Activated naive CD8-positive, alpha-beta T cell treated with anti-CD3 and anti-CD28 coated beads, Interleukin-2, amount 10 ng/mL, durations not matched to agents 7 days and 5 days (primary cell): ENCODE results near the gene IGSF21. TPM values are rescaled to one million over a fixed set of nuclear protein-coding genes. Genes with fewer than 3 reads are reported as not detected.

Source experiments
- ATAC-seq: fragments of 150-1000 bp; cut with Tn5 transposase; one replicate; pipeline ENCODE4 v1.10.0; 2021; ENCODE audit warnings: low read depth, moderate library complexity
- POLR2A ChIA-PET: fragments of 350-600 bp; sonication (Branson Sonifier 250); formaldehyde crosslinking; loops from one replicate; lab custom pipeline; 2021; ENCODE audit warnings: antibody characterized with exemption; lab: Charles Lee
- DNase-seq: peaks from one replicate; pipeline ENCODE4 v3.0.0; 2021
- H3K27ac Mint-ChIP-seq: one replicate; pipeline ENCODE4 v1.8.0; 2022; ENCODE audit warnings: mild to moderate bottlenecking, mixed read lengths
- H3K27me3 Mint-ChIP-seq: one replicate; pipeline ENCODE4 v1.8.0; 2022; ENCODE audit warnings: mild to moderate bottlenecking, moderate library complexity, mixed read lengths
- H3K36me3 Mint-ChIP-seq: one replicate; pipeline ENCODE4 v1.8.0; 2021; ENCODE audit warnings: mild to moderate bottlenecking, mixed read lengths
- H3K4me1 Mint-ChIP-seq: one replicate; pipeline ENCODE4 v1.8.0; 2021; ENCODE audit warnings: mixed read lengths
- H3K4me3 Mint-ChIP-seq: one replicate; pipeline ENCODE4 v1.8.0; 2022; ENCODE audit warnings: mild to moderate bottlenecking, moderate library complexity, mixed read lengths
- H3K9me3 Mint-ChIP-seq: one replicate; pipeline ENCODE4 v1.8.0; 2021; ENCODE audit warnings: mixed read lengths
- total RNA-seq, 2 experiments: library from RNA; stranded (reverse); gene quantifications; one replicate each; pipeline ENCODE4 v1.2.3, GENCODE V29; 2021

The IGSF21 gene
- total RNA-seq, 2 experiments from 2014 or later: not detected

DNA sequence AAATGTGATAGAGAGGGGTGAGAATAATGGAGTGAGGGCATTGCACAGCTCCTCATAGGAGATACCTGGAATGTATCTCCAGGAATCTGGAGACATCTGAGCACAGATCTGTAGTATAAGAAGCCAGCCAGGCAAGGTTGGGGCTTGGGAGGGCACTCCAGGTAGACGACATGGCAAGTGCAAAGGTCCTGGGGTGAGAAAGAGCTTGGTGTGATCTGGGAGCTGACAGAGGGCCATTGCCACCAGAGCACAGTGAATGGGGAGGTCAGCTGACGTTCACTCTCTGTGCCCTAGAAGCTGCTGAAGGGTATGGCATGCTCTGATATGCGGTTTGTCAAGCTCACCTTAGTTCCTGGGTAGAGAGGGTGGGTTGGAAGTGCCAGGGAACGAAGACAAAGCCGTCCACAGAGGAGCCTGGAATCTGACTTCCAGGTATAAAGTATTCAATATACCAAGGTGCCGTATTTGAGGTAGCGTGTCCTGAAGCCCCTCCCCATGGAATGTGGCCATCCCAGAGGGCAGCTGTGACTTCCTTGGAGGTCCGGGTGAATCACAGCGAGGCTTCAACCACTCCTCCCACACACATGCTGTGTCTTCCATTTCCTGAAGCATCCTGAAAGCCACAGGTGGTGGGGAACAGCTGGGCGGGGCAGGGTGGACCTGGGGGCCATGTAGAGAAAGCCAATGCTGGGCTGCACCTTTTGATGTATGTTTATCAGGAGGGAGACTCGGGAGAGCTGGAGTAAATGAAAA is 190.5 kb downstream of the IGSF21 start:
- H3K9me3 Mint-ChIP-seq: no peaks in the 10 kb centered on the region
- H3K4me1 Mint-ChIP-seq: no peaks in the 10 kb centered on the region
- H3K36me3 Mint-ChIP-seq: no peaks in the 10 kb centered on the region
- ATAC-seq (no peak), DNase-seq (no peak)
- no peak overlapping the region for H3K27ac Mint-ChIP-seq
- H3K27me3 Mint-ChIP-seq: peaks cover 17% of the 10 kb centered on the region
- no peak overlapping the region for H3K4me3 Mint-ChIP-seq
- POLR2A ChIA-PET: no interaction called here

DNA sequence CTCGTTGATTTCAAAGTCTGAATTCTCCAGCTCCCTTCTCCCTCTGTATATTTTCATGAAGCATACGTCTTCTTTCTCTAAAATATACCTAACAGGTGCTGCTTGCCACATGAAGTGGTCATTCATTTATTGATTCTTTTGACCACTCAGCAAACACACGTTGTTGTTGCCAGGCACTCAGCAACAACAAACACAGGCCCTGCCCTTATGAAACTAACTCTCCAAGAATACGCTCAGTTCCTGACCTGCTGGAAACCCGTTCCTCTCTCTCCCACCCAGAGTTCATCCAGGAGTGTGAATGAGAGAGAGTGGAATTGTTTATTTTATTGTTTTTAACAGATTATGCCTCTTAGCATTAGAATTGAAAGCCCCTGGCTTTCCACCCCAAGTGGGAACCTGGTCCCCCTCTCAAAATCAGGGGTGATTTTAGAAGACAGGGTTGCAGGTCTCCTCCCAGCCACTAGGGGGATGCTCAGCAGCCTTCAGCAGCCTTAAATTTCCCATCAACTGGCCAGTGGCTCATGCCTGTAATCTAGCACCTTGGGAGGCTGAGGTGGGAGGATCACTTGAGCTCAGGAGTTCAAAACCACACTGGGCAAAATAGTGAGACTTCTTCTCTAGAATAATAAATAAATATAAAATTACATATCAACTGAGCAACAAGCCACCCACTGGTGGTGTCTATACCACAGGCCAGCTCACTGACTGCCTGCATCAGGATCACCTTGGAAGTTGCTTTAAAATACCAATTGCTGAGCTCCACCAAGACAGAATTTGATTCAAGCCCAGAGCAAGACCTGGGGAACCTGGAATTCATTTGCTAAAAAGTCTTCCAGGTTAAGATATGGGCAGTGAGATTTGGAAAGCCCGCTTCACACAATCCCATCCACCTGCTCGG is 192.1 kb downstream of the IGSF21 start:
- Mint-ChIP-seq H3K27ac (no peak overlapping the region), H3K9me3 (no peaks in the 10 kb centered on the region), H3K4me1 (no peaks in the 10 kb centered on the region), H3K27me3 (peaks cover 17% of the 10 kb centered on the region), H3K4me3 (no peak overlapping the region), H3K36me3 (no peaks in the 10 kb centered on the region)
- POLR2A ChIA-PET: no interaction called here
- ATAC-seq: no peak
- no peak for DNase-seq

DNA sequence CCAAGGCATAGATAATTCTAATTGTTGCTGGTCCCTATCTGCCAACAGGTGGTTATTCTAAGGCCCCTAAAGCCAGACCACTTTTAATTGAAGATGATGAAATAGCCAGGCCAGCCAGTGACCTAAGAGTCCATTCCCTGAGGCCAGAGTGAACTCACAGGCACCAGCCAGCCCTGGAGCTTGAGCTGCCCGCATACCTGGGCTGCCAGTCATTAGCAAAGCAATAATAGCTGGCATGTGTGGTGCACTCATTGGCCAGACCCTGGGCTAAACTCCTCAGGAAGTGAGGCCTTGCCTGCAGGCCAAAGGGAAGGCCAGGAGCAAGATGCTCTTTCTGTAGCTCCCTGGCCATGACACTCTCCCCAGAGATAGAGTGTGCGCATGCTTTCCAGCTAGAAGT is 192.8 kb downstream of the IGSF21 start:
- H3K27me3 Mint-ChIP-seq: peaks cover 13% of the 10 kb centered on the region
- no peak for DNase-seq

DNA sequence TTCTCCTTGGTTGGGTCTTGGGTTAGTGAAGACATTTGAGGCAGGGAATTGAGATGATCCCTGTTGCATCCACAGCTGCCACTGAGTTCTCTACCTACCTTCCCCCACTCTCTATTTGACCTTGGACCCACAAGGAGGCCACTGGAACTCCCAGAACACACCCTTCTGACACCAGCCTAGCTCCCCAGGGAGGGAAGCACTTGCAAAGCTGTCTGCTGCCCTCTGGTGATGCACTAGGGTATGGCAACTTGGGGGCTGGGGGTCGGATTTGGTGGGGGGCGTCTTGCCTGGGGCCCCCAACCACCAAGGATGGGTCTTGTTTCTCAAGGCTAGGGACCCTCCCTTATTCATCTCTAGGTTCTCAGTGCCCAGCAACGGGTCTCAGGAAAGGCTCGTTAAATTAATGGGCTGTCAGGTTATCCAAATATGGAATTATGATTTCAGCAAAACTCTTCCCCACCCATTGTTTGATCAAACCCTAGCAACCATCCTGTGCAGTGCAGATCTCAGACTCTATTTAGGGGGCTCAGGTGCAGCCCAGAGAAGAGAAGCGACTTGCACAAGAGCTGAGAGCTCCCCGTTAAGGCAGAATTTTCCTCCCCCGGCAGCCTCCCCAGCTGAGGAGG is 195.3 kb downstream of the IGSF21 start:
- ATAC-seq (no peak), DNase-seq (no peak)
- H3K4me1 Mint-ChIP-seq: no peaks in the 10 kb centered on the region
- H3K9me3 Mint-ChIP-seq: no peaks in the 10 kb centered on the region
- POLR2A ChIA-PET: no interaction called here
- no peak overlapping the region for H3K27ac Mint-ChIP-seq
- H3K36me3 Mint-ChIP-seq: no peaks in the 10 kb centered on the region
- peaks cover 10% of the 10 kb centered on the region for H3K27me3 Mint-ChIP-seq
- H3K4me3 Mint-ChIP-seq: no peak overlapping the region

More for the DNA sequence above, 192.8 kb downstream of the IGSF21 start:
- Mint-ChIP-seq H3K9me3 (no peaks in the 10 kb centered on the region), H3K27ac (no peak overlapping the region), H3K4me3 (no peak overlapping the region), H3K36me3 (no peaks in the 10 kb centered on the region), H3K4me1 (no peaks in the 10 kb centered on the region)
- no peak for ATAC-seq
- POLR2A ChIA-PET: no interaction called here

DNA sequence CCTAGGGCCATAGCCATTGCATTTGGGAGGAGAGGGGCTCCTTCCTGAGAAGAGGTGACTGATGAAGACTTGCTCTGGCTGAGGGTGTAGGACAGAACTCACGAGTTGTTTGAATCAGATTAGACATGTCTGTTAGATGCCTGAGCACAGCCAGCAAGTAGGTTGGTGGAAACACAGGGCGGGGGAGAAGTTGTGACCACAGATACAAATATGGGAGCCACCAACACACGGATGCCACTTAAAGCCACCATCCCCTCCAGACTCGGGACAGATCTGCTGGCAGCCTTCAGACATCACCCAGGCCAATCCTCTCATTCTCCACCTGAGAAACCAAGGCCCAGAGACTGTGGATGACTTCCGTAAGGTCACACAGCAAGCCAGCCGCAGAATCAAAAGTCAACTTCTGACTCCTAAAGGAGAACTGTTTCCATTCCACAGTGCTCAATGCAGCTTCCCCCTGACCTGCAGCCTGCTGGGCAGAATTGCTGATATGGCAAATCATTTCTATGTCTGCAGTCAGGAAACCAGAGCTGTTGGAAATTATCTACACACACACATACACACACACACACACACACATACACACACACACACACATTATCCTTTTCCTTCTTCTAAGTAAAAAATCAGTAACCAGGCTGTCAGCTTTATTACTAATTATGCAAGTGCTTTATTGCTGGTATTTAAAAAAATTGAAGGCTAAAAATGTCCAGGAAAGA is 196.7 kb downstream of the IGSF21 start:
- Mint-ChIP-seq H3K4me3 (no peak overlapping the region), H3K27me3 (peaks cover 2% of the 10 kb centered on the region), H3K36me3 (no peaks in the 10 kb centered on the region), H3K27ac (no peak overlapping the region), H3K9me3 (no peaks in the 10 kb centered on the region), H3K4me1 (no peaks in the 10 kb centered on the region)
- DNase-seq (no peak), ATAC-seq (no peak)
- POLR2A ChIA-PET: no interaction called here

DNA sequence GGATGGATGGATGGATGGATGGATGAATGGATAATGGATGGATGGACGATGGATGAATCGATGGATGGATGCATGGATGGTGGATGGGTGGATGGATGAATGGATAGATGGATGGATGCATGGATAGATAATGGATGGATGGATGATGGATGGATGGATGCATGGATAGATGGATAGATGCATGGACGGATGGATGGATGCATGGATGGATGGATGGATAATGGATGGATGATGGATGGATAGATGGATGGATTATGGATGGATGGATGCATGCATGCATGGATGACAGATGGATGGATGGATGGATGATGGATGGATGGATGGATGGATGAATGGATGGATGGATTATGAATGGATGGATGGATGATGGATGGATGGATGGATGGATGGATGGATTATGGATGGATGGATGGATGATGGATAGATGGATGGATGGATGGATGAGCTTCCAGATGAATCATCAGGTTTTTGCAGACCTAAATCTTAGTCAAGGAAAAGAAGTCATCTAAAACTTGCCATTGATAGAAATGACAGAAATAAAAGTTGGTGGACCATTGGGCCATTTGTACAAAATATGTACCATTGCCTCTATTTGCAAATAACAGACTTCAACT is 197.7 kb downstream of the IGSF21 start:
- no peak for ATAC-seq
- no peak overlapping the region for H3K27ac Mint-ChIP-seq
- H3K27me3 Mint-ChIP-seq: no peaks in the 10 kb centered on the region
- no peaks in the 10 kb centered on the region for H3K36me3 Mint-ChIP-seq
- no peak overlapping the region for H3K4me3 Mint-ChIP-seq
- no peaks in the 10 kb centered on the region for H3K4me1 Mint-ChIP-seq
- H3K9me3 Mint-ChIP-seq: no peaks in the 10 kb centered on the region
- no peak for DNase-seq
- POLR2A ChIA-PET: no interaction called here

DNA sequence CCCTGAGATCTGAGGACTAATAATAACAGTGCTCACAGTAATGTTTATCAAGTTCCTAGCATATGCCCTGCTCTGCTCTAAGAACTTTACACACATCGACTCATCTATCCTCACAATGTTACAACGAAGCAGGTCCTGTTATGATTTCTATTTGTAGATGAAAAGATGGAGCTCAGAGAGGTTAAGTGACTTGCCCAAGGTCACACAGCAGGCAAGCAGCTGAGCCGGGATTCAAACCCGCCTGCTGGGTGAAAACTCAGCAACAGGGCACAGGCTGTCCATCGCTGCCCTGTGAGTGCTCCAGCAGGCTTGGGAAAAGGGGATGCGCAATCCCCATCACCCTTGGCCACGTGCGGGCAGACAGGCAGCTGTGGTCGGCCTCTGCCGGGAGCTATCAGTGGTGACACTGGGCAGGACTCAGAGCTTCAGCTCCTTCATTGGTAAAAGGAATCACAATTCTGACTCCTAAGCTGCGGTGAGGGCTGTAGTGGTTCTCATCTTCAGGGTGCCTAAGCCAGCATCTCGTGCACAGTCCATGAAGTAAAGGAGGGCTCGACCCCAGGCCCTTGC is 199.8 kb downstream of the IGSF21 start:
- Mint-ChIP-seq H3K9me3 (no peaks in the 10 kb centered on the region), H3K4me3 (no peak overlapping the region), H3K36me3 (no peaks in the 10 kb centered on the region), H3K4me1 (no peaks in the 10 kb centered on the region), H3K27me3 (no peaks in the 10 kb centered on the region), H3K27ac (no peak overlapping the region)
- POLR2A ChIA-PET: no interaction called here
- ATAC-seq: no peak
- no peak for DNase-seq

DNA sequence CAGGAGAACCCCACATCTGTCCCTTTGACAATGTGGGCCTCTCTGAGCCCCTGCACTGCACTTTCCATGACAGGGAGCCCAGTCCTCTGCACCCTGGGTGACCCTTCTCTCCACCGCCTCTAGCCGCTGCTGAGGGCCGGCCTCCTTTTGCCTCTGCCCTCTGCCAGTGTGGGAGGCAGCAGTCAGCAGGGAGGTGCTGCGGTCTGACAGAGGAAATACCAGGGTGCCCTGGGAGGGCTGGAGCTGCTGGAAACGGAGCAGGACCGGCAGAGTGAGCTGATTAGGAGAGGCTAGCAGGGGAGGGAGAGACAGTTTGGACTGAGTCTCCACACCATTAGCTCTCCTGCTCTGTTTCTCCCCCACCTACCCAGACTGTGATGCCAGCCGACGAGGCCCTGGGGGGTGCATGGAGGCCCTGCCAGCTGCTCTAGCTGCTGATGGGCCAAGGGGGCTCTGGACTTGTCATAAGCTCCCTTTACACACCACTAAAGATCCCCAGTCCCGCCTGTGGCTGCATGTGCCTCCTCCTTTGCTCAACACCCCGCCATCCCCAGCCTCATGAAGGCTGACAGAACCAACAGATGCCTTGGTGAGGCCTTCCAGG is 202.1 kb downstream of the IGSF21 start:
- ATAC-seq: no peak
- Mint-ChIP-seq H3K4me3 (no peak overlapping the region), H3K36me3 (no peaks in the 10 kb centered on the region), H3K9me3 (no peaks in the 10 kb centered on the region), H3K4me1 (no peaks in the 10 kb centered on the region), H3K27ac (no peak overlapping the region), H3K27me3 (no peaks in the 10 kb centered on the region)
- POLR2A ChIA-PET: no interaction called here
- DNase-seq: no peak

DNA sequence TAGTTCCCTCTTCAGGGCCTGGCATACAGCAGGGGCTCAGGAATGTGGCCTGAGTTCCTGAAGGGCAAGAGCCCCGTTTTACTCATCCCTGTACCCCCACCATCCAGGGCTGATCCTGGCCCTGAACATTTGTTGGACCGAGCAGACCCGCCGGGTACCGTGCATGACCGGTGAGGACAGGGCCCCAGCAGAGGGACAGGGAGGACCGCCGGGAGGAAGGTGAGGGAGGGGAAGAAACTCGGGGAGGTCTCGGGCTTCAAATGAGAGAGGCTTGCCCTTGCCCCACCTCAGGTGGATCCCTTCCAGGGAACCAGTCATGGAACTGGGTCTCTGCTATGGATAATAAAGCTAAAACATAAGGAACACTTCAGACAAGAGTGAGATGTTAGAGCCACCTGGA is 205.4 kb downstream of the IGSF21 start:
- POLR2A ChIA-PET: no interaction called here
- no peaks in the 10 kb centered on the region for H3K27me3 Mint-ChIP-seq
- no peak for DNase-seq
- H3K4me1 Mint-ChIP-seq: no peaks in the 10 kb centered on the region
- H3K9me3 Mint-ChIP-seq: no peaks in the 10 kb centered on the region
- H3K27ac Mint-ChIP-seq: no peak overlapping the region
- ATAC-seq: no peak
- H3K4me3 Mint-ChIP-seq: no peak overlapping the region
- no peaks in the 10 kb centered on the region for H3K36me3 Mint-ChIP-seq

DNA sequence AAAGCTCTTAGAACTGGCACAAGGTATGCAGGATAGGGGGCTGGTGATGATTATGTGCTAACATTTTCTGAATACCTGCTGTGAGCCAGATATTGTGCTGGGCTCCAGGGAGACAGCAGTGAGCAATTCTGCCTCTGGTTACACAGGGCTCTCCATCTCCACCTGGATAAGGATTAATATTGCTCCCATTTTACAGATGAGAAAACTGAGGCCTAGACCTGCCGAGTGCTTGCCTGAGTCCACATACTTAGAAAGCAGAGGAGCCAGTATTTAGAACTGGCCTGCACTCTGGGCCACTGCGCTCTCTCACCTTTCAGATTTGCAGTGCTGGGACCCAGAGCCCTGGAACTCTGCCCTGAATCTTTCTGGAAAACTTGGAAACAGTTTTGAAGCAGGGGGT is 205.9 kb downstream of the IGSF21 start:
- H3K9me3 Mint-ChIP-seq: no peaks in the 10 kb centered on the region
- POLR2A ChIA-PET: no interaction called here
- no peaks in the 10 kb centered on the region for H3K36me3 Mint-ChIP-seq
- no peaks in the 10 kb centered on the region for H3K27me3 Mint-ChIP-seq
- ATAC-seq: no peak
- H3K27ac Mint-ChIP-seq: no peak overlapping the region
- no peak for DNase-seq
- no peak overlapping the region for H3K4me3 Mint-ChIP-seq
- no peaks in the 10 kb centered on the region for H3K4me1 Mint-ChIP-seq

DNA sequence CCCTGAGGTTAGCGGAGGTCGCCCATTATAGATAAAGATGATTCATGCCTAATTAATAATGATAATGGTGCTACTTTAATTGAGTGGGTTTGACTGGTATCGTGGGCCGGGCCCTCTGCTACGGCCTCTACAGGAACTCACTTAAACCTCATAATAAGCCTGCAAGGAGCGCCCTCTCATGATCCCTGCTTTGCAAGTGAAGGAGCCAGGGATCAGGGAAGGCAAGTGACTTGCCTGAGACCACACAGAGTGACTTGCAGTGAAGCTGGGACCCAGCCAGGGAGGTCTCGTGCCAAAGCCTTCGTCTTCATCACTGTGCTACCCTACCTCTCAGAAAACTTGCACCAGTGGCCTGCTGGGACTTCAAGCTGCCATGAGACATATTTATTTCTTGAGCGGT is 206.8 kb downstream of the IGSF21 start:
- Mint-ChIP-seq H3K4me3 (no peak overlapping the region), H3K4me1 (no peaks in the 10 kb centered on the region), H3K27ac (no peak overlapping the region), H3K36me3 (no peaks in the 10 kb centered on the region), H3K27me3 (no peaks in the 10 kb centered on the region), H3K9me3 (no peaks in the 10 kb centered on the region)
- DNase-seq (no peak), ATAC-seq (no peak)
- POLR2A ChIA-PET: no interaction called here

DNA sequence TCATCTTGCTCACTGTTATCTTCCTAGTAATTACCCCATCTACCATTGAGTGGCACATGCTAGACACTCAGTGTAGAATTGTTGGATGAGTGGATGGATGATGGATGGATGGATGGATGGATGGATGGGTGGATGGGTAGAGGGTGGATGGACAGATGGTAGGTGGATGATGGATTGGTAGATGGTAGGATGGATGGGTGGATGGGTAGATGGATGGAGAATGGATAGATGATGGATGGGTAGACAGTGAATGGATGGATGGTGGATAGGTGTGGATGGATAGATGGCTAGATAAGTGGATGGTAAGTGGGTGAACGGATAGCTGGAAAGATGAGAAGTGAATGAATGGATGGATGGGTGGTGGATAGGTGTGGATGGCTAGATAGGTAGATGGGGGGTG is 207.9 kb downstream of the IGSF21 start:
- H3K27me3 Mint-ChIP-seq: peaks cover 3% of the 10 kb centered on the region
- no peak for DNase-seq
- no peak overlapping the region for H3K4me3 Mint-ChIP-seq
- no peak for ATAC-seq
- H3K36me3 Mint-ChIP-seq: no peaks in the 10 kb centered on the region
- no peaks in the 10 kb centered on the region for H3K4me1 Mint-ChIP-seq
- no peaks in the 10 kb centered on the region for H3K9me3 Mint-ChIP-seq
- no peak overlapping the region for H3K27ac Mint-ChIP-seq
- POLR2A ChIA-PET: no interaction called here
